Tibial artery (tissue), 4 donors: ENCODE data around the gene CASQ1.

Experiments
- DNase-seq, 2 donors: peaks; one replicate each; pipeline ENCODE4 v3.0.0-alpha.2; 2019
- H3K27ac ChIP-seq, 2 donors: fragments of 200-600 bp; sonication (generic) in 1 of 2; 1 replicate in 1 of 2; 2 replicates in 1 of 2; pipeline ENCODE4 v1.5.1; 2018 to 2019; ENCODE audit warnings: mild to moderate bottlenecking in 1 of 2
- H3K27me3 ChIP-seq, 2 donors: fragments of 200-600 bp; sonication (generic) in 1 of 2; one replicate each; pipeline versions ENCODE4 v1.5.1 to v1.6.0; 2016 to 2019
- H3K36me3 ChIP-seq, 3 donors: fragments of 200-600 bp; sonication (generic) in 2 of 3; one replicate each; pipeline ENCODE4 v1.5.1; 2016 to 2019; ENCODE audit warnings: mild to moderate bottlenecking in 2 of 3
- H3K4me1 ChIP-seq, 4 donors: fragments of 200-600 bp; sonication (generic) in 2 of 4; 1 replicate in 3 of 4; 2 replicates in 1 of 4; pipeline ENCODE4 v1.5.1; 2016 to 2019
- H3K4me3 ChIP-seq, 2 donors: fragments of 200-600 bp; sonication (generic) in 1 of 2; 1 replicate in 1 of 2; 2 replicates in 1 of 2; pipeline ENCODE4 v1.5.1; 2018 to 2019; ENCODE audit warnings: mild to moderate bottlenecking in 2 of 2
- H3K9me3 ChIP-seq, 3 donors: fragments of 200-600 bp; sonication (generic) in 1 of 3; one replicate each; pipeline ENCODE4 v1.5.1; 2016 to 2019
- CTCF ChIP-seq, 2 experiments: fragments of 200-600 bp in 1 of 2; fragments of 450-650 bp in 1 of 2; IDR thresholded peaks; one replicate each; pipeline ENCODE4 v1.5.1; 2017 to 2019; ENCODE audit warnings: antibody characterized with exemption in 2 of 2, mild to moderate bottlenecking in 1 of 2, moderate library complexity in 1 of 2
- intact Hi-C: fragments of 100-400 bp; cut with DNase I; formaldehyde crosslinking; loops from one replicate; pipeline ENCODE4 v1.15.0; 2023; ENCODE audit warnings: low total_unique reads

The CASQ1 gene

GRCh38 chr1:160247053-160247452 is 56.7 kb downstream of the CASQ1 start:
- peaks cover 0 to 74% (median 25%) of the 10 kb centered on the region in 4 donors for H3K4me1 ChIP-seq
- no peaks in the 10 kb centered on the region for H3K9me3 ChIP-seq
- DNase-seq = no peak
- peaks cover 0 to 15% (median 0%) of the 10 kb centered on the region in 3 donors for H3K36me3 ChIP-seq
- TF ChIP-seq CTCF (IDR thresholded peaks at IDR 0.05) = no peak
- H3K27ac ChIP-seq = no peak overlapping the region
- H3K27me3 ChIP-seq = no peaks in the 10 kb centered on the region
- intact Hi-C loops = no loop called here
- H3K4me3 ChIP-seq = no peak overlapping the region

GRCh38 chr1:160251011-160251410 is 60.6 kb downstream of the CASQ1 start:
- peak overlapping the region in 1 of 2 donors; percentile 49 for H3K27ac ChIP-seq
- no peak overlapping the region for H3K4me3 ChIP-seq
- intact Hi-C loops = loop anchor here (2.0 to 10.0 kb wide), 2 partner anchors 58 to 146 kb away; no protein-coding TSS in a partner anchor
- no peaks in the 10 kb centered on the region for H3K9me3 ChIP-seq
- TF ChIP-seq CTCF (IDR thresholded peaks at IDR 0.05) = no peak
- H3K4me1 ChIP-seq = peaks cover 0 to 51% (median 7%) of the 10 kb centered on the region in 4 donors
- no peak for DNase-seq
- no peaks in the 10 kb centered on the region for H3K27me3 ChIP-seq
- H3K36me3 ChIP-seq = no peaks in the 10 kb centered on the region
